Suprapubic skin (tissue), 4 donors: ENCODE measurements around the gene BEST1. TPM values are rescaled to one million over a fixed set of nuclear protein-coding genes. Genes with fewer than 3 reads are reported as not detected.

Source experiments
- DNase-seq, 2 donors: peaks; one replicate each; pipeline ENCODE4 v3.0.0-alpha.2; 2019; ENCODE audit warnings: low spot score in 2 of 2
- H3K27ac ChIP-seq: fragments of 200-600 bp; sonication (generic); one replicate; pipeline ENCODE4 v1.5.1; 2019
- H3K27me3 ChIP-seq: fragments of 200-600 bp; sonication (generic); one replicate; pipeline ENCODE4 v1.5.1; 2019
- H3K36me3 ChIP-seq: fragments of 200-600 bp; sonication (generic); one replicate; pipeline ENCODE4 v1.5.1; 2019
- H3K4me1 ChIP-seq: fragments of 200-600 bp; sonication (generic); one replicate; pipeline ENCODE4 v1.5.1; 2019
- H3K4me3 ChIP-seq: fragments of 200-600 bp; sonication (generic); one replicate; pipeline ENCODE4 v1.5.1; 2019; ENCODE audit warnings: mild to moderate bottlenecking
- H3K9me3 ChIP-seq: fragments of 200-600 bp; sonication (generic); one replicate; pipeline ENCODE4 v1.5.1; 2019
- CTCF ChIP-seq, 2 donors: fragments of 200-600 bp in 1 of 2; fragments of 450-650 bp in 1 of 2; sonication (generic) in 1 of 2; IDR thresholded peaks; one replicate each; pipeline ENCODE4 v1.5.1; 2016 to 2019; ENCODE audit warnings: antibody characterized with exemption in 2 of 2, mild to moderate bottlenecking in 1 of 2, moderate library complexity in 1 of 2
- EP300 ChIP-seq: sonication (generic); formaldehyde crosslinking; IDR thresholded peaks from one replicate; pipeline ENCODE4 v1.6.1; 2017; ENCODE audit warnings: antibody characterized with exemption
- POLR2A ChIP-seq, 2 donors: fragments of 450-650 bp; IDR thresholded peaks; one replicate each; pipeline ENCODE4 v1.6.1; 2017; ENCODE audit warnings: antibody characterized with exemption in 2 of 2, mild to moderate bottlenecking in 2 of 2, moderate library complexity in 2 of 2
- POLR2AphosphoS5 ChIP-seq, 3 donors: sonication (generic); formaldehyde crosslinking; IDR thresholded peaks; one replicate each; pipeline ENCODE4 v1.6.1; 2017; ENCODE audit warnings: antibody characterized with exemption in 3 of 3
- WGBS: methylation state at CpG from one replicate; pipeline ENCODE4 v1.1.5; 2018; 5-methylcytosine and 5-hydroxymethylcytosine counted together
- total RNA-seq, 4 donors: library from RNA; depleted of rRNA; stranded (reverse); fragments of >200 nt; gene quantifications; one replicate each; pipeline ENCODE4 v1.1.0, GENCODE V29; 2016

BEST1 gene
- total RNA-seq, 4 donors from 2014 or later: 1.5 to 4.1 (median 2.5) TPM

- Histone ChIP-seq H3K27me3 (peaks cover 23% of the 10 kb centered on the region), H3K4me1 (peaks cover 66% of the 10 kb centered on the region), H3K9me3 (no peaks in the 10 kb centered on the region), H3K36me3 (no peaks in the 10 kb centered on the region), H3K4me3 (no peak overlapping the region), H3K27ac (peak overlapping the region; percentile 52)
- WGBS: 56% methylated on average over 12 of the region's 13 CpGs
- peak; percentile 70 to 74 for DNase-seq
- TF ChIP-seq POLR2A (IDR thresholded peaks at IDR 0.05) (no peak), CTCF (IDR thresholded peaks at IDR 0.05) (no peak), POLR2AphosphoS5 (IDR thresholded peaks at IDR 0.05) (no peak), EP300 (no peak)
Measured at GRCh38 chr11:61919705-61920631, 30.2 kb upstream of the BEST1 start.

GRCh38 chr11:61921446-61921845 is 28.7 kb upstream of the BEST1 start:
- Histone ChIP-seq H3K4me1 (peaks cover 66% of the 10 kb centered on the region), H3K27ac (peak overlapping the region; percentile 87), H3K9me3 (no peaks in the 10 kb centered on the region), H3K27me3 (peaks cover 20% of the 10 kb centered on the region), H3K4me3 (no peak overlapping the region), H3K36me3 (no peaks in the 10 kb centered on the region)
- DNase-seq: peak; percentile 38 to 56
- TF ChIP-seq EP300: no peak
- TF ChIP-seq CTCF (IDR thresholded peaks at IDR 0.05): no peak
- TF ChIP-seq POLR2AphosphoS5 (IDR thresholded peaks at IDR 0.05): no peak
- no peak for TF ChIP-seq POLR2A (IDR thresholded peaks at IDR 0.05)
- WGBS: 83% methylated on average over 3 of the region's 3 CpGs

- H3K9me3 ChIP-seq: no peaks in the 10 kb centered on the region
- WGBS: 21% methylated on average over 6 of the region's 6 CpGs
- H3K27ac ChIP-seq: peak overlapping the region; percentile 87
- no peak overlapping the region for H3K4me3 ChIP-seq
- H3K27me3 ChIP-seq: peaks cover 12% of the 10 kb centered on the region
- DNase-seq: peak; percentile 96
- TF ChIP-seq CTCF (IDR thresholded peaks at IDR 0.05) (no peak), EP300 (no peak), POLR2A (IDR thresholded peaks at IDR 0.05) (no peak), POLR2AphosphoS5 (IDR thresholded peaks at IDR 0.05) (peak in 1 of 3 donors; percentile 27)
- H3K36me3 ChIP-seq: no peaks in the 10 kb centered on the region
- peaks cover 60% of the 10 kb centered on the region for H3K4me1 ChIP-seq
Measured at GRCh38 chr11:61922539-61922938, 27.6 kb upstream of the BEST1 start.

- Histone ChIP-seq H3K4me1 (peaks cover 51% of the 10 kb centered on the region), H3K36me3 (no peaks in the 10 kb centered on the region), H3K9me3 (no peaks in the 10 kb centered on the region), H3K27me3 (peaks cover 11% of the 10 kb centered on the region), H3K4me3 (no peak overlapping the region), H3K27ac (peak overlapping the region; percentile 87)
- WGBS: 46% methylated on average over 10 of the region's 18 CpGs
- DNase-seq: peak; percentile 91 to 93
- TF ChIP-seq POLR2A (IDR thresholded peaks at IDR 0.05) (peak in 1 of 2 donors; percentile 6), CTCF (IDR thresholded peaks at IDR 0.05) (no peak), POLR2AphosphoS5 (IDR thresholded peaks at IDR 0.05) (peak in 1 of 3 donors; percentile 3), EP300 (no peak)
Measured at GRCh38 chr11:61923166-61924063, 26.7 kb upstream of the BEST1 start.
